HG03521 (cell line): ENCODE measurements around the gene SOWAHD.
"Not testable (repeated sequence)": the region's sequence is repeated elsewhere in the genome, so short reads cannot be mapped to it uniquely, and the experiment has no call there.

ENCODE experiments used
- ATAC-seq: cut with Tn5 transposase; IDR thresholded peaks from one replicate; pipeline ENCODE4 v1.9.1; 2021; ENCODE audit warnings: mild to moderate bottlenecking, moderate library complexity; ENCODE audit not compliant: unreplicated experiment

SOWAHD gene

DNA sequence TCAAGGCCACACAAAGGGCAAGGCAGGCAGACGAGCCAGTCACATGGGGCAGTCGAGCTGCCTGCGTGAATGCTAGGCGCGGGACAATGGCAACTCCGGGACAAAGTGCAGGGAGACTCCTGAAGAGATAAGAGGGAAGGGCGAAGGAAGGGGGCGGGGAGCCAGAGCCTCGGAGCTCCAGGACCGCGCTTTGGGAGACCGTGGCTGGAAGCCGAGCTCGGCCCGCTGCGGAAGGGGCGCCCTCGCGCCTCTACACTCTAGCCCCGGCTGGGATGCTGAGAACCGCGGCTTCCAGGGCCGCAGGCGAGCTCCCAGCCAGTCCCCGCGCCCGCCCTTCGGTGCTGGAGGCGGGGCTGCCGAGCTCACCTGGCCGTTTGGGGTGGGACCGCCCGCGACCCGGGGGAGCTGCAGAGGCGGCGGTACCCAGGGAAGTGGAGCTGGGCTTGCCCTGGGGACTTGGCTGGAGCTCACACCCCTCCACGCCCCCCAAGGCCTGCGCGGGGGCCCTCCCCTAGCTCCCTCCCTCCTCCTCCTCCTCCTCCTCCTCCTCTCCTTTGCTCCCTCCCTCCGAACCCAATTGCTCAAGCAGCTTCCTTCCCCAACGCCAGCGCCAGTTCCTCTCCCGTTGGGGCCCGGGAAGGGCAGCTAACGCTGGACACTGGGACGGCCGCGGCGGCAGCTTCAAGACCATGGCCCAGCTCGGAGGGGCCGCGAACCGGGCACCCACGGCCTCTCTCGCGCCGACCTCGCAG lies at the start of gene SOWAHD:
TSS of gene SOWAHD (plus strand) at position 610 of the 752 bp plus-strand sequence. CDS start at position 690, 80 bp downstream.
- ATAC-seq, result no peak

DNA sequence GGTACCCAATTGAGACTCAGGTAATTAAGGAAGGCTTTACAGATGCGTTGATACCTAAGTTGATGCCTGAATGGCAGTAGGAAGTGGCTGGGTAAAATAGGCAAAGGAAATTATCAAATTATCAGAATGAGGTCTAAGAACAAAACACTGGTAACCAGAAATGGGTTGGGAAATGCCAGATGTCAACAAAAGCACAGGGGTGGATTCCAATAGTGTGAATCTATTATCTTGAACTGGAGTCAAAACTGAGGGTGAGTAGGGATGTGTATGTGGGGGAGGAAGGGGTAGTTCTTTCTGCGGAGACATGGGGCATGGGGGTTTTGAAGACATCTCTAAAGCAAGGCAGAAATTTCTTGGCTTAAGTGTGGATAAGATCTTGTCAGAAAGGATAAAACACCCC lies 49.5 kb upstream of the SOWAHD start:
- ATAC-seq, result no peak

GRCh38 chrX:119709630-119710029 lies 48.8 kb upstream of the SOWAHD start:
- ATAC-seq, result no peak

DNA sequence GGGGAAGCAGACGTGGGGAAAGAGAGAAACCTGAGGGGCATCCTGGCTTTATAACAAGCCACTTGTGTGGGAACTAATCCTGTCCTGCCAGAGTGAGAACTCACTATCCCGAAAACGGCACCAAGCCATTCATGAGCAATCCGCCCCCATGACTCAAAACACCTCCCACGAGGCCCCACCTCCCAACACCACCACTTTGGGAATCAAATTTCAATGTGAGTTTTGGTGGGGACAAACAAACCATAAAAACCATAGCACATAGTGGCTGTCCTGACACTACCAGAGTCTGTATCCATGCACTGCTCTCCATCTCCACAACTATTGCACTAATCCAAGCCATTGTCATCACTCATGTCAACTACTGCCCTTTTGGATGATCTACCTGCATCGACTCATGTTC lies 36.9 kb upstream of the SOWAHD start:
- no peak for ATAC-seq

GRCh38 chrX:119721926-119722325 lies 36.5 kb upstream of the SOWAHD start:
- ATAC-seq, result no peak

DNA sequence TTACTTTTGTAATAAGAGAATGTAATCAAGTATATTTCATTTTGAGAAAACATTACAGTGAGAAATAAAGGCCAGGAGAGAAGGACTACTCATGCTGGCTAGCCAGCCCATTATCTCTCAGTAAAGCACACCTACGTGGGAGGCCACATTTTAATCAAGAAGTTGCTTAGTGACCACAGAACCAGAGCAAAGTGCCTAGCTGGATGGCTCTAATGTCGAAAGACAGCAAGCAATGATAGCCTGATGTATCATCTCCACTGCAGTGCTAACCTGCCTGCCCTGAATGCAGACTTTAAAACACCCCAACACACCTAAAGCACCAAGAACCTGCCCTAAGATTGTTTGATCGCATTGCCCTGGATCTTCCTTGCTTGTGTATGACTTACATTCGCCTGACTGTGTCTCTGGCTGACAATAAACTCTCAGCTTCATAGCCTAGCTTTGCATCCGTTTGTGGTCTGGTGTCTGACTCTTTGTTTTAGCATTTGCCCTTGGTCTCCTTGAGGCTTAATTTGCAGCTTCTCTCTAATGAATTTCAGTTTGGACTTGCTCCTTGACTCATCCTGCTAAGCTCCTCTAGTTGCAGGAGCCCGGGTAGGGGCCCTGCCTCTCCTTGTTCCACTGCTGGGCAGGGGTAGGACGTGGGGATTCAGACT lies 31.4 kb upstream of the SOWAHD start:
- ATAC-seq, result no peak

GRCh38 chrX:119728487-119728886 lies 29.9 kb upstream of the SOWAHD start:
- ATAC-seq, result no peak

- no peak for ATAC-seq
These were observed 28.8 kb upstream of the SOWAHD start for GRCh38 chrX:119729408-119730201.

- ATAC-seq, result no peak
These were observed 23.5 kb upstream of the SOWAHD start for GRCh38 chrX:119734897-119735339.

DNA sequence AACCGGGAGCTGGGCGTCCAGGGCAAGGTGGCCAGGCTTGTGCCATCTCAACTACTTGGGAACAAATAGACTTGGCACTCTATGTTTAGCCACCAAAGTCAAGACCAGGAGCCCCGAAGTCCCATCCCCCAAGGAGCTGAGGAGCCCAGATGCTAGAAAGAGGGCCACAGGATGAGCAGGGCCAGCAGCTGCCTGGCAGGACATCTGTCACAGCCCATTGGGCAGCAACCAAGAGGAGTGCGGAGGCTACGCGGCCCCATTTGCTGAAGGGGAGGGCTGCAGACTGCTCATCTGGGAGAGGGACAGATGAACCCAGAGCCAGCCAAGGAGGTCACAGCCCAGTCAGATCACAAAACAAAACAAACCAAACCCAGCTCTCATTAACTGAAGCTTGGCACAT lies 22.9 kb upstream of the SOWAHD start:
- ATAC-seq, result no peak

DNA sequence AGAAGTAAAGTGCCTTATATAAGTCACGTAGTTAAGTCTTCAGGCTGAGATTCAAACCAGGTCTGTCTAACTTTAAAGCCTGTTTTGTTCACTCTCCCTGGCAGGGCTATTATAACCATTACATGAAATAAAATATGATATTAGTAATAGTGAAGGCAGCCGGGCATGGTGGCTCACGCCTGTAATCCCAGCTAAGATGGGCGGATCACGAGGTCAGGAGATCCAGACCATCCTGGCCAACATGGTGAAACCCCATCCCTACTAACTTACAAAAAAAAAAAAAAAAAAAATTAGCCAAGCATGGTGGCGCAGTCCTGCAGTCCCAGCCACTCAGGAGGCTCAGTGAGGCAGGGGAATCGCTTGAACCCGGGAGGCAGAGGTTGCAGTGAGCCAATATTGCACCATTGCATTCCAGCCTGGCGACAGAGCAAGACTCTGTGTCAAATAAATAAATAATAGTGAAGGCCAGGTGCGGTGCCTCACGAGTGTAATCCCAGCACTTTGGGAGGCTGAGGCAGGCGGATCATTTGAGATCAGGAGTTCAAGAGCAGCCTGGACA lies 22.1 kb upstream of the SOWAHD start:
- no peak for ATAC-seq

DNA sequence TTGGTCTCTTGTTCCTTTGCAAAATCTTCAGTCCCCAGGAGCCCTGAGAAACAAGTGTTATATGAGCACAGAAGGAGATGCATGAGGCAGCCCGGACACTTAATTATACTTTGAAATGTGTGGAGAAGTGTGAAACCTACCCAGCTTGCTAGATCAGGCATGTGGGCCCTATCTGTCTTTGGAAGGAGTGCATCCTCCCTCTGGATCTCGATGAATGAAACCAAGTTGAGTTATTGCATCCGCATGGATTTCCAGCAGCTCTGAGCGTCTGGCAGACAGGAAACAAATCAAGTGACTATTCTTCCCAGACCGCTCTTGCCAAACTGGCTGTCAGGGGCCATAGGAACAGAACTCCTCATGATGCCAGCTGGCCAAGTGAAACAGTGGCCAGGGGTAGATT lies 19.6 kb upstream of the SOWAHD start:
- no peak for ATAC-seq

DNA sequence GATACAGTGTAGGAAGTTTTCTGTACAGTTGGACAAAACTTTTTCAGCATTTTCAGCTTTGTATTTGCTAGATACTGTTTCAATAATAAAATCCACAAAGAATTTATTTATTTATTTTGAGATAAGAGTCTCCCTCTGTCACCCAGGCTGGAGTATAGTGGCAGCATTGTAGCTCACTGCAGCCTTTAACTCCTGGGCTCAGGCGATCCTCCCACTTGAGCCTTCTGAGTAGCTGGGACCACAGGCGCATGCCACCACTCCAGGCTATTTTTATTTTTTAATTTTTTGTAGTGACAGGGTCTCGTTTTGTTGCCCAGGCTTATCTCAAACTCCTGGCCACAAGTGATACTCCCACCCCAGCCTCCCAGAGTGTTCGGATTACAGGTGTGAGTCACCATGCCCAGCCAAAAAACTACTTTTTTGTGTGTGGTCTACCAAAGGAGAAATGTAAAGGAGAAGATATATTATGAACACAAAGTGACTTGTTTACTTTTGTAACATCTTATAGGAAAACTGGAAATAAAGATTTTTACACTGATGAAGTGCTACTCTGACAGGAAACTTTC lies 13.0 kb upstream of the SOWAHD start:
- no peak for ATAC-seq

- not testable (repeated sequence) for ATAC-seq
These were observed 8.3 kb upstream of the SOWAHD start for GRCh38 chrX:119750131-119750530.

DNA sequence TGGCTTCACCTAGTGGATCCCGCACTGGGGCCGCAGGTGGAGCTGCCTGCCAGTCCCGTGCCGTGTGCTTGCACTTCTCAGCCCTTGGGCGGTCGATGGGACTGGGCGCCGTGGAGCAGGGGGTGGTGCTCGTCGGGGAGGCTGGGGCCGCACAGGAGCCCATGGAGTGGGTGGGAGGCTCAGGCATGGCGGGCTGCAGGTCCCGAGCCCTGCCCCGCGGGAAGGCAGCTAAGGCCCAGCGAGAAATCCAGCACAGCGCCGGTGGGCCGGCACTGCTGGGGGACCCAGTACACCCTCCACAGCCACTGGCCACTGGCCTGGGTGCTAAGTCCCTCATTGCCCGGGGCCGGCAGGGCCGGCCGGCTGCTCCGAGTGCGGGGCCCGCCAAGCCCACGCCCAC lies 7.6 kb upstream of the SOWAHD start:
- ATAC-seq, result not testable (repeated sequence)

GRCh38 chrX:119753001-119753400 lies 5.4 kb upstream of the SOWAHD start:
- no peak for ATAC-seq

GRCh38 chrX:119753639-119754257 lies 4.6 kb upstream of the SOWAHD start:
- ATAC-seq, result no peak

DNA sequence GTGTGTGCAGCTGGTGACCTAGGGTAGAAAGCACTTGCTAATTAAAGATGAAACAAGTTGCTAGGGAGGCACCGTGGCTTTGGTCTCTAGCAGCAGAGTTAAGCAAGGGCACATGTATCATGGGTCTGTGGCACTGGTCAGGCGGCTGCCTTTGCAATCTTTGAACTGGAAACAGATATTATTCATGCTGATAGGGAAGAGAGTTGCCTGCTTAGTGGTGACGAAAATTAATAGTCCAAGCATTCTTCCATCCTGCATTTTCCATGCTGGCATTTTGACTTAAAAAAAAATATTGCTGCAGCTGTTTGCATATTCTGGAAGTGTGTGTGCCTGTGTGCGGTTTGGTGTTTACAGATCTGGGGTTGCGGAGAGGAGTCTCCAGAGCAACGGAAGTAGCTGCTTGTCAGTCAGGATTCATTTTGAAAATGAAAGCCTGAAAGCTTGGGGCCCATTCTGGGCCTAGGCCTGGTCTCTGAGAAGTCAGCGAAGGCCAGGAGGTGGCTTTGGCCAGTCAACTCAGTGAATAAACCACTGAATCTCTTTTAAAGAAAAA lies 2.3 kb upstream of the SOWAHD start:
- peak; percentile 54 for ATAC-seq

- ATAC-seq, result no peak
These were observed 1.3 kb upstream of the SOWAHD start for GRCh38 chrX:119756926-119757635.

DNA sequence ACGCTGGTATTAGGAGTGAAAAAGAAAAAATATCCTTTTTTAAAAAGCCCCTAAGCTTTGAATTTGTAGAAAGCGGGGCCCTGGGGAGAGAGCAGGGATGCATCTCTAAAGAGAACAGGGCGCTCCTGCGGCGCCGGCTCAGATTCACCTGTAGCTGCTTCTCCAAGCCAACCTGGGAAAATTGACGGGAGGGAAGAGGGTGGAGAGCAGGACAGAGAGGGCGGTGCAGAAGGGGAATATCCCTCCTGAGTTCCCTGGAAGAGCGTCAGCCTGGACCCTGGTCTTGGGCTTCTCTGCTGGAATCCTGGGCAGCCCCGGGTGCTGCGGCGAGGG lies 776 bp upstream of the SOWAHD start:
- ATAC-seq, result no peak
